Stomach (tissue), 4 donors: ENCODE results near the gene CDCA7L.

Experiments
- CTCF ChIP-seq, 7 experiments: fragments of 450-650 bp in 4 of 7; fragments of 200-600 bp in 3 of 7; sonication (generic) in 3 of 7; IDR thresholded peaks; one replicate each; pipeline ENCODE4 v1.5.1; 2016 to 2019; ENCODE audit warnings: antibody characterized with exemption in 7 of 7, control low read depth in 2 of 7, mild to moderate bottlenecking in 1 of 7
- POLR2AphosphoS5 ChIP-seq, 3 donors: sonication (generic); formaldehyde crosslinking; IDR thresholded peaks; one replicate each; pipeline ENCODE4 v1.6.1; 2016; ENCODE audit warnings: antibody characterized with exemption in 3 of 3

- TF ChIP-seq CTCF (IDR thresholded peaks at IDR 0.05) (no peak), POLR2AphosphoS5 (IDR thresholded peaks at IDR 0.05) (no peak)
Observed at GRCh38 chr7:21943436-21943835, 2.3 kb downstream of the CDCA7L start.
